ENCODE measurements around the gene ZNF536. TPM values are rescaled to one million over a fixed set of nuclear protein-coding genes. Genes with fewer than 3 reads are reported as not detected.

Gene ZNF536
- total and polyA plus RNA-seq, 3 donors from 2014 or later: 6.6 to 57.6 (median 35.1) TPM

DNA sequence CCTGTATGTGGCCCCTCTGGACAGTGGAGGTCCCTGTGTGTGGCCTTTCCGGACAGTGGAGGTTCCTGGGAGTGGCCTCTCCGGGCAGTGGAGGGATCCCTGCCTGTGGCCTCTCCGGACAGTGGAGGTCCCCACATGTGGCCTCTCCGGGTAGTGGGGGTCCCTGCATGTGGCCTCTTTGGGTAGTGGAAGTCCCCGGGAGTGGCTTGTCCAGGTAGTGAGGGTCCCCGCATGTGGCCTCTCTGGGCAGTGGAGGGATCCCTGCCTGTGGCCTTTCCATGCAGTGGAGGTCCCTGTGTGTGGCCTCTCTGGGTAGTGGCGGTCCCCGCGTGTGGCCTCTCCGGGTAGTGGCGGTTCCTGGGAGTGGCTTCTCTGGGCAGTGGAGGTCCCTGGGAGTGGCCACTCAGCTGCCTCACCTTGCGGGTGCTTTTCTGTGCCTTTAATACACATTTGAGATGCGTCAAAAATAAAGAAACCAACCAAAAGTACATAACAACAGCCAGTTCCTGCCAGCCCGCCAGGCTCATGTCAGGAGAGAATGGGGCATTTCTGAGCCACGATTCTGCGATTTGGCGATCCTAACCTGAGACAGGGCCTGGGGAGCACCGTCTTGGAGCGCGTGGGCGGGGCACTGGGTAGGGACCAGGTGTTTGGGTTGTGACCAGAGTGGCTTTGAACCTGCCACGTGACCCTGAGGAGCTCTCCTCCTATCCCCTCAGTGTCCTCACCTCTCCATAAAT lies 194.7 kb downstream of the ZNF536 start:
- no peaks in the 10 kb centered on the region for H3K27me3 ChIP-seq
- H3K4me1 ChIP-seq: no peaks in the 10 kb centered on the region
- H3K36me3 ChIP-seq (ENCODE audit: low read depth, missing control alignments): no peaks in the 10 kb centered on the region
- TF ChIP-seq POLR2A (IDR thresholded peaks at IDR 0.05): no peak
- TF ChIP-seq, protein P1, sequence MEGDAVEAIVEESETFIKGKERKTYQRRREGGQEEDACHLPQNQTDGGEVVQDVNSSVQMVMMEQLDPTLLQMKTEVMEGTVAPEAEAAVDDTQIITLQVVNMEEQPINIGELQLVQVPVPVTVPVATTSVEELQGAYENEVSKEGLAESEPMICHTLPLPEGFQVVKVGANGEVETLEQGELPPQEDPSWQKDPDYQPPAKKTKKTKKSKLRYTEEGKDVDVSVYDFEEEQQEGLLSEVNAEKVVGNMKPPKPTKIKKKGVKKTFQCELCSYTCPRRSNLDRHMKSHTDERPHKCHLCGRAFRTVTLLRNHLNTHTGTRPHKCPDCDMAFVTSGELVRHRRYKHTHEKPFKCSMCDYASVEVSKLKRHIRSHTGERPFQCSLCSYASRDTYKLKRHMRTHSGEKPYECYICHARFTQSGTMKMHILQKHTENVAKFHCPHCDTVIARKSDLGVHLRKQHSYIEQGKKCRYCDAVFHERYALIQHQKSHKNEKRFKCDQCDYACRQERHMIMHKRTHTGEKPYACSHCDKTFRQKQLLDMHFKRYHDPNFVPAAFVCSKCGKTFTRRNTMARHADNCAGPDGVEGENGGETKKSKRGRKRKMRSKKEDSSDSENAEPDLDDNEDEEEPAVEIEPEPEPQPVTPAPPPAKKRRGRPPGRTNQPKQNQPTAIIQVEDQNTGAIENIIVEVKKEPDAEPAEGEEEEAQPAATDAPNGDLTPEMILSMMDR (IDR thresholded peaks at IDR 0.05): no peak
- no peak for DNase-seq
- H3K4me3 ChIP-seq: no peak overlapping the region
- WGBS, 2 donors: 82 to 91% methylated on average over 11 to 19 of the region's 22 CpGs
- intact Hi-C loops (cut with DNase I; ENCODE audit: low total_unique reads): no loop called here
- no peak overlapping the region for H3K27ac ChIP-seq
- no peaks in the 10 kb centered on the region for H3K9me3 ChIP-seq

DNA sequence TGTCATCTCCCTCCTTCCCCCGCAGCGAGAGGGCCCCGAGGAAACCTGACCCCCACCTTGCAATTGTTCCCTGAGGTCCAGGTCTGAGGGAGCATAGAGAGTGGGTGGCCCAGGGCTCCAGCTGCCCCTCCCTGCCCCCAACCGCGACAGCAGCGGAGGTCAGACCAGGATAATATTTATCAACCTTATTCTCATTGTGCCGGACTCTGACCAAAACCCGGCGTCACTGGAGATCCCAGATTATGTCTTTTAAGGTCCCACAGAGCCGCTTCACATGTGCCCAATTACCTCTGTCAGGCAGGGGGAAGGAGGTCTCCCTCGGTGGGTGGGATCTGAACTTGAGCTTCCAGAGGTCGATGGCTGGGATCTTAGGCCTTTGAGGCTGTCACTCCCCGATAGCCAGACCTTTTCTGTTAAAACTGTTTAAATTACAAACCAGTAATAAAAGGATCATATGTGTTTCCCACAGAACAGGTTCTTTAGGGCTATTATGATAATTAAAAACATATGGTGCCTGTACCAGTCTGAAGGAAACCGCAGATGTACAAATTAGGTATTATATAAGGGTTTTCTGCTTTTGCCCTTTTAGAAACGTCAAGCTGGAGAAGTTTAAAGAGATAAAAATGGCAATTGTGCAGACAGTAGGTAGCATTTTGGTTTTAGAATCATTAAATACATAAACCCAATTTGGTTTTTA lies 195.5 kb downstream of the ZNF536 start:
- H3K27ac ChIP-seq: no peak overlapping the region
- no peaks in the 10 kb centered on the region for H3K27me3 ChIP-seq
- no peak overlapping the region for H3K4me3 ChIP-seq
- intact Hi-C loops (cut with DNase I; ENCODE audit: low total_unique reads): no loop called here
- H3K9me3 ChIP-seq: no peaks in the 10 kb centered on the region
- WGBS, 2 donors: 46 to 48% methylated on average over 15 of the region's 15 CpGs
- H3K36me3 ChIP-seq (ENCODE audit: low read depth, missing control alignments): no peaks in the 10 kb centered on the region
- no peaks in the 10 kb centered on the region for H3K4me1 ChIP-seq
- DNase-seq: no peak
- TF ChIP-seq, protein P1 (IDR thresholded peaks at IDR 0.05): no peak
- TF ChIP-seq POLR2A (IDR thresholded peaks at IDR 0.05): no peak

DNA sequence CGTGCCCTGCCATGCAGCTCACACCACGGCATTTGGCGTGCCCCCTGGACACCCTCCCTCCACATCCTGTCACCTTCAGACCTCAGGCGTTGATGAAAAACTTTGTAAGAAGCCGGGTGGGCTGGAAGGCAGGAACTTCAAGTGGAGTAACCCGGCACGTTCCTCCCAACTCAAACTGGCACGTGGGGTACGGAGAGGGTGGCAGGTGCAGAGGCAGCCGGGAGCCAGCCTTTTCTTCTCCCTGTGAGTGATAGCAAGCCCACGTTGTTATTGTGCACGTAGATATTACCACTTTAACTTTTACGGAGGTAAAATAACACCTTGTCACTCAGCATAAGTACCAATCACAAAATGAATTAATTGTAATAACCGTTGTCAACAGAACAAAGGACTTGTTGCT lies 198.0 kb downstream of the ZNF536 start:
- H3K36me3 ChIP-seq (ENCODE audit: low read depth, missing control alignments): no peaks in the 10 kb centered on the region
- DNase-seq: no peak
- H3K27ac ChIP-seq: no peak overlapping the region
- H3K4me1 ChIP-seq: no peaks in the 10 kb centered on the region
- no peaks in the 10 kb centered on the region for H3K9me3 ChIP-seq
- intact Hi-C loops (cut with DNase I; ENCODE audit: low total_unique reads): no loop called here
- H3K27me3 ChIP-seq: no peaks in the 10 kb centered on the region
- TF ChIP-seq POLR2A (IDR thresholded peaks at IDR 0.05): no peak
- TF ChIP-seq, protein P1 (IDR thresholded peaks at IDR 0.05): no peak
- WGBS, 2 donors: 91 to 93% methylated on average over 9 to 14 of the region's 14 CpGs
- no peak overlapping the region for H3K4me3 ChIP-seq

DNA sequence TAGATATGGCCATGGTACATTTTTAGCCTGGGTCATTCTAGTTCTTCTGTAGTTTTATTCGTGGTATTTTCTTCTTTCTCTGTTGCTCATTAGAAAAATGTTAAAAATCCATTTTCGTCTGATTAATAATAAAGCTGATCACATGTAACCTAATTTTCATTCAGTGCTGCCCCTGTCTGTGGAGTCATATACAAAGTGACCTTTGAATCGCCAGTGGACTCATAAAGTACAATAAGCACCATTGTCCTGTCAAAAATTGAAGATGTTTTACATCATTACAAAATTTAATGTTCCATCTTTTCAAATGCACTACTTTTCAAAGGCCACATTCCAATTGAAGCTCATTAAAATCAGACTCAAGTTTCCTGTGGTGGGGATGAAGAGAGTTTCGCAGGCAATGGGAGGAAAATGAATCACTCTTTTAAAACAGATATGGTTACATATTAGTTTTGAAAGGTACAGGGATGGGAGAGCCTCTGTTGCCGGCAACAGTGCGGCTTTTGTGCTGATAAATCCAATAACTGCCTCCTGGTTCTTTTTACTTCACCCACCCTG lies 205.4 kb downstream of the ZNF536 start:
- H3K4me3 ChIP-seq: no peak overlapping the region
- H3K27ac ChIP-seq: no peak overlapping the region
- H3K4me1 ChIP-seq: no peaks in the 10 kb centered on the region
- intact Hi-C loops (cut with DNase I; ENCODE audit: low total_unique reads): no loop called here
- H3K9me3 ChIP-seq: no peaks in the 10 kb centered on the region
- no peak for DNase-seq
- whole genome bisulfite sequencing, 2 donors: 34 to 43% methylated on average over 6 of the region's 6 CpGs
- H3K27me3 ChIP-seq: no peaks in the 10 kb centered on the region
- TF ChIP-seq POLR2A (IDR thresholded peaks at IDR 0.05): no peak
- TF ChIP-seq, protein P1 (IDR thresholded peaks at IDR 0.05): no peak
- H3K36me3 ChIP-seq (ENCODE audit: low read depth, missing control alignments): no peaks in the 10 kb centered on the region
